Brain microvascular endothelial cell (primary cell): ENCODE results near the gene PLOD3.

ENCODE experiments used
- DNase-seq: peaks from one replicate; pipeline ENCODE4 v3.0.0-alpha.2; 2020
- H3K27ac ChIP-seq: fragments of 250-450 bp; sonication (Bioruptor Pico); 2 replicates; pipeline ENCODE4 v1.5.1; 2020; ENCODE audit warnings: mild to moderate bottlenecking, moderate library complexity
- H3K27me3 ChIP-seq: fragments of 250-450 bp; sonication (Bioruptor Pico); replicated peaks from 2 replicates; pipeline ENCODE4 v1.5.1; 2020; ENCODE audit warnings: mild to moderate bottlenecking
- H3K36me3 ChIP-seq: fragments of 250-450 bp; sonication (Bioruptor Pico); replicated peaks from 2 replicates; pipeline ENCODE4 v1.5.1; 2020; ENCODE audit warnings: mild to moderate bottlenecking
- H3K4me3 ChIP-seq: 2 replicates; pipeline ENCODE4 v1.5.1; 2011; ENCODE audit warnings: low read depth, mild to moderate bottlenecking, control low read depth, low read length, moderate library complexity
- CTCF ChIP-seq: IDR thresholded peaks from 2 replicates; pipeline ENCODE4 v1.5.1; 2011; ENCODE audit warnings: low read depth, mild to moderate bottlenecking, moderate library complexity, low read length, control low read depth, inconsistent platforms; ENCODE audit errors: missing control alignments
- in situ Hi-C: cut with HindIII; loops from 2 replicates; pipeline ENCODE4 v1.10.0; 2017; ENCODE audit warnings: low sequenced_read_pairs, low pct_ligation_motif_present

PLOD3 gene

GRCh38 chr7:101235050-101235449, 17.7 kb upstream of the PLOD3 start:
- Histone ChIP-seq H3K27me3 (no peaks in the 10 kb centered on the region), H3K27ac (no peak overlapping the region), H3K36me3 (peaks cover 24% of the 10 kb centered on the region), H3K4me3 (no peak overlapping the region)
- peak; percentile 58 for TF ChIP-seq CTCF
- no peak for DNase-seq
- in situ Hi-C loops = no loop called here

DNA sequence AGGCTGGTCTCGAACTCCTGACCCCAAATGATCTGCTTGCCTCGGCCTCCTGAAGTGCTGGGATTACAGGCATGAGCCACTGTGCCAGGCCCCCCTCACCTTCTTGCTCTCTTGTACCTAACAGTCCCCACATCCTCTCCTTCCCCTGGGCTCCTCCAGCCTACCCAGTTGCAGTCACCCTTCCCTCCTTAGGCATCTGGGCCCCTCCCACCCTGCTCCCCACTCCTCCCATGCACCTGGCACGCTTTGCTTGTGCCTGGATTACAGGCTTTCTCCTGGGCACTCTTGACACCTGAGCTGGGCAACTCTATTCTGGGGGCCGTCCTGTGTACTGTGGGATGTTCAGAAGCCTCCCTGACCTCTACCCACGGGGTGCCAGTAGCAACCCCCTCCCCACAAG, 17.3 kb upstream of the PLOD3 start:
- Histone ChIP-seq H3K4me3 (no peak overlapping the region), H3K36me3 (peaks cover 20% of the 10 kb centered on the region), H3K27me3 (no peaks in the 10 kb centered on the region), H3K27ac (no peak overlapping the region)
- no peak for DNase-seq
- in situ Hi-C loops = no loop called here
- no peak for TF ChIP-seq CTCF

DNA sequence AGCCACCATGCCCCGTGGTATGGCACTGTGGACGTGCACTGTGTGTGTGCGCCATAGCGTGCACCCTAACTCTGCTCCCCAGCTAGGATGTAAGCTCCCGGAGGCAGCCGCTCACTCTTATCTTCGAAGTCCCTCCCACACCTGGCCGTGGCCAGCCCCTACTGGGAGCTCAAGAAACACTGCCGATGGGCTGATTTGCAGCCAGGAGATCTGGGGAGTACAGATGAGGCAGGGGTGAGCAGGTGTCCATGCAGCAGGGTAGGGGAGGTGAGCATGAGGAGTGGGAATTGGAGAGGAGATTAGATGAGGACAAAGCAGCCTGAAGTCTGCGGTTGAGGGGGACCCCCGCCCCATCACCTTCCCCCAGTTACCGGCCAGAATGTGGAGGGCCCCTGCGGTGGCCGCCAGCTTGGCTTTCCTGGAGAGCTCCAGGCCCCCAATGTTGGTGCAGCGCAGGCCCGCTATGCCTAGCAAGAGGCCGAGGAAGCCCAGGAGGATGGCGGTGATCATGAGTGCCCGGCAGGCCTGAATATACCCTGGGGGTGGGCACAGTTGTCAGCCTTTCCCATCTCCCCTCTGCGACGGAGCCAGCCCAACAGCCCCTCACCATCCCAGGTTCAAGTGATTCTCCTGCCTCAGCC, 16.6 kb upstream of the PLOD3 start:
- DNase-seq = no peak
- Histone ChIP-seq H3K27ac (no peak overlapping the region), H3K27me3 (no peaks in the 10 kb centered on the region), H3K4me3 (no peak overlapping the region), H3K36me3 (peaks cover 17% of the 10 kb centered on the region)
- in situ Hi-C loops = no loop called here
- no peak for TF ChIP-seq CTCF

DNA sequence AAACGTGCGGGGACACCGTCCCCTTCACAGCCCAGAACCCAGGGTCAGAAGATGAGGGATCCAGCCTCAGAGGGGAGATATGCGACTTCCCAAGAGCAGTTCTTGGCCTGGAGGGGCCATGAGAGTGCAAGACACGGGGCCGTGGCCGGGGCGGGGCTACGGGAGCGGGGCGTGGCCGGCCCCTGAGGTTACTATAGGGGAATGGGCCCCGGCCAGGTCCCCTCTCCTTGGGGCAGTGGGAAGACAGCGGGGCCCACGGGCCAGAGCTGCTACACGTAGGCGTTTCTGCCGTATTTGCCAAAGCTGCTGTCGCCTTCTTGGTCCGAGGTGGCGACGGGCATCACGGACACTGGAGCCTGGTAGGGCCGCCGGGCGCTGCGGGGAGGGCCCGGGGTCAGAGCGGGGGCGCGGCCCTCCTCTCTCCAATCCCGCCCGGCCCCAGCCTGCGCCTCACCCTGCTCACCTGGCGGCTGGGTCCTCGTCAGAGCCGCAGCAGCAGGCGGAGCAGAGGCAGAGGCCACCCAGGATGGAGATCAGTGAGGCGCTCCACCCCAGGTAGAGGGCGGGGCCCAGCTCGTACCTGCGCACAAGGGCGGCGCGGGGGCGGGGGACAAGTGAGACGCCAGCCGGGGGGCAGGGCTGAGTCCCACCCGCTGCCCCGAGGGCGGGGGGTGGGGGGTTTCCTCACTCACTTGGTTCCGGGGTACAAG, 14.9 kb upstream of the PLOD3 start:
- no peak for TF ChIP-seq CTCF
- Histone ChIP-seq H3K4me3 (peak overlapping the region; percentile 26), H3K27me3 (no peaks in the 10 kb centered on the region), H3K27ac (no peak overlapping the region), H3K36me3 (peaks cover 17% of the 10 kb centered on the region)
- DNase-seq = no peak
- in situ Hi-C loops = no loop called here

GRCh38 chr7:101231644-101232043, 14.3 kb upstream of the PLOD3 start:
- Histone ChIP-seq H3K4me3 (no peak overlapping the region), H3K36me3 (peaks cover 17% of the 10 kb centered on the region), H3K27ac (no peak overlapping the region), H3K27me3 (no peaks in the 10 kb centered on the region)
- in situ Hi-C loops = no loop called here
- no peak for DNase-seq
- TF ChIP-seq CTCF = no peak
